ENCODE measurements around the gene R3HDM2. TPM values are rescaled to one million over a fixed set of nuclear protein-coding genes. Genes with fewer than 3 reads are reported as not detected.

R3HDM2 gene
- total RNA-seq, 1 donor from 2014 or later: 48.9 TPM

DNA sequence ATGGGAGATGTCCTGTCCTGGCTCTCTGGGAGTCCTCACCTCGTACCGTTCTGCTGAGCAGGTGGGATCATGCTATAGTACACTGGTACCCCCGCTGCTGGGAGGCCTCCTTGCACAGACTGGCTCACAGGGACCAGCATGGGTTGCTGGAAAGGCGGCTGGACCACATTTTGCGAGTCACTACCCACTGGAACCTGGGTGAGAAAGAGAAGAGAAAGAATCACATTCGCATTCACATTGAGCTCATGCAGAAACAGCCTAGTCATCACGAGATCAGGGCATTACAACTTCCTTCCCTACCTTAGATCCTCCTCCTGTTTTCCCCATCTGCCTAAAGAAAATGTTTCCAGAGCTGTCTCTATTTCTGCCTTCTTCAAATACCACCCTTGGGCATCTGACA is 162.6 kb downstream of the R3HDM2 start:
- intact Hi-C loops (cut with DNase I): no loop called here
- DNase-seq (no peak), ATAC-seq (ENCODE audit: poor library complexity) (no peak)

DNA sequence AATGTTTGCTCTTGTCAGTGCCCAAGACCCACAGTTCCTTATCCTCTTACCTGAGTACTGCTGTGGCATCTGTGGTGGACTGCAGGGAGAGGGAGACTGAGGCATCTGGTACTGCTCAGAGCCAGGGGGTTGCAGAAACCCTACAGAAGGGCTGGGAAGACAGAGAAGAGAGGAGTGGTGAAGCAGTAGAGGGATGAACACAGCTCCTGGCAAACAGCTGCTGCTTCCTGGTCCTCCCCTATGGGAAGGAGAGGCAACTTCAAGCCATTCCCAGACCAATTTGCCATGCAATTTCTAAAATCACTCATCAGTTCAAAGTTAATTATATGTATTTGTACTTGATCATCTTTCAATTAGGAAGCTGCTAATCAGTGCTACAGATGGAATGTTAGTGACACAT is 164.2 kb downstream of the R3HDM2 start:
- intact Hi-C loops (cut with DNase I): no loop called here
- no peak for ATAC-seq (ENCODE audit: poor library complexity)
- no peak for DNase-seq

GRCh38 chr12:57263096-57263495 is 167.7 kb downstream of the R3HDM2 start:
- intact Hi-C loops (cut with DNase I): no loop called here
- ATAC-seq (ENCODE audit: poor library complexity) (no peak), DNase-seq (no peak)

- DNase-seq (no peak), ATAC-seq (ENCODE audit: poor library complexity) (peak; percentile 18)
- intact Hi-C loops (cut with DNase I): no loop called here
These were observed 168.6 kb downstream of the R3HDM2 start for GRCh38 chr12:57262126-57262822.

GRCh38 chr12:57261428-57261865 is 169.4 kb downstream of the R3HDM2 start:
- intact Hi-C loops (cut with DNase I): no loop called here
- DNase-seq: no peak
- peak; percentile 46 for ATAC-seq (ENCODE audit: poor library complexity)

DNA sequence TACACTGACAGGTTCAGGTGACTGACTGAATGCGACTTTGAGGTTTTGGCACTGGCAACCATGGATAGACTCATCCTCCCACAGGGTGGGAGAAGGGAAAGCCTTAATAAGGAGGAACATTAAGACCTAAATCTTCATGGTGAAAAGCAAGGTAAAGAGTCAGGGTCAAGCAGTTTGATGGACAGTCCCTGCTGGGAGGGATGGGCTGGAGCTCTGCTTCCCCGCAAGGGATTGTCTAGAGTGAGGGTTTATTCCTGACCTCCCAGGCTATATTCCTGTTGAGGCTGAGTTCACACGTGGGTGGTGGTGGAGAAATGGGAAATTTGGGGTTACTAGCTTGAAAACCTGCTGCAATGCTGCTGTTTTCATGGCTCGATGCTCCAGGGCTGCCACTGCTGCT is 170.5 kb downstream of the R3HDM2 start:
- DNase-seq (no peak), ATAC-seq (ENCODE audit: poor library complexity) (no peak)
- intact Hi-C loops (cut with DNase I): no loop called here

DNA sequence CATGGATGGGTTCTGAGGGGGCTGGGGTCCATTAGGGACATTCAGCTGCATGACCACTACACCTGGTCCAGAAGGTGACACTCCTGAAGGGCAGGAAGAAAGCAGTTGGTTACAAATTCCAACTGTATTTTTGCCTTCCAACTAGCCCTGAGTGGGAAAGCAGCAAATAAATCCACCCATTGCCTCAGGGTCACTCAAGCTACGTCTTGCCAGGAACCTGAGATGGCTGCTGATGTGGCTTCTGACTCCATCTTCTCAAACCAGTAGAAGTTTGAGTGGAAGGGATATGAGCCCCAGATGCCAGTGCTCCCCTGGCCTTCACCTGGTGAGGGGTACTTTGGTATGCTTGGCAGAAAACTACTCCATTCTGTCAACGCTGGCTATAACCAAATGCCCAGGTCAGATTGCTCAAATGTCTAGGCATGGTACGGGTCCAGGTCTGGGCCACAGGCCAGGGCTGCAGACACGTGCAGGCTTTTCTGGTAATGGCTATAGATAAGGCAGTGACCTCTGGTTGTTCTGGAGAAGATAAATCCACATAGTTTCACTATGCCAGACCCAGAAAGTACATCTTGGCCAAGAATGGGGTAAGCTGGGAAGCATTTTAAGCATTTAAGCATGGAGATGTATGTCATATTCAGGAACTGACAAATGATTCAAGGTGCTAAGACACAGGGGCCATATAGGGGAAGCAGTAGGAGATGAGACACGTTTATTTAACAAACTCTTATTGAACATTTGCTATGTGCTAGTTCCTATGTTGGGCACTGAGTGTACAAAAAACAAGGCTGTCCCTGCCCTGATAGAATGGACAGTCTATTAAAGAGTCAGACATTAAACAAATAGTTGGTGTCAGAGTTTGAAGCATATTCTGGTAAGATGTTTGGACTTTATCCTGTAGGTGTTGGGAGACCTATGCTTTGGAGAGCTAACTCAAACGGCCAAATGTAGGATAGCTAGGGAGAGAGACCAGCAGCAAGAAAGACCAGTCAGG is 171.6 kb downstream of the R3HDM2 start:
- DNase-seq: peak; percentile 81
- ATAC-seq (ENCODE audit: poor library complexity): peak; percentile 84
- intact Hi-C loops (cut with DNase I): no loop called here

DNA sequence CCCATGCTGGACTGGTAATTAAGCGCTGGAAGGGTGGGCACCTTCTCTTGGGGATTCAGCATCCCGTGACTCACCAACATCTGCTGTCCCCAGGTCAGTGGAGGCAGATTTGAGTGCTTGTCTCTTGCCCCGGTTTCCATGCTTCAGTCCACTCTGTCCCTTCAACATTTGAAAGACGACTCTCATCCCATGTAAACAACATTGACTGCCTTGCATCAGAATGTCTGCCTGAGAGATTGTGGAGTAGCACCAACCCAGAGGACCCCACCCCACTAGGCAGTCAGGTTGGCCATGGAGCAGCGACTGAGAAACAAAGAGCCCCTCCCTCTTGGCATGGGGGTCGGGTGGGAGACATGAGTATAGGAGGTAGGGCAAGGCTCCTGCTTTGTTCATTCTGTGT is 174.9 kb downstream of the R3HDM2 start:
- intact Hi-C loops (cut with DNase I): no loop called here
- DNase-seq: no peak
- no peak for ATAC-seq (ENCODE audit: poor library complexity)

- intact Hi-C loops (cut with DNase I): no loop called here
- no peak for DNase-seq
- ATAC-seq (ENCODE audit: poor library complexity): no peak
These were observed 176.2 kb downstream of the R3HDM2 start for GRCh38 chr12:57254506-57255280.

DNA sequence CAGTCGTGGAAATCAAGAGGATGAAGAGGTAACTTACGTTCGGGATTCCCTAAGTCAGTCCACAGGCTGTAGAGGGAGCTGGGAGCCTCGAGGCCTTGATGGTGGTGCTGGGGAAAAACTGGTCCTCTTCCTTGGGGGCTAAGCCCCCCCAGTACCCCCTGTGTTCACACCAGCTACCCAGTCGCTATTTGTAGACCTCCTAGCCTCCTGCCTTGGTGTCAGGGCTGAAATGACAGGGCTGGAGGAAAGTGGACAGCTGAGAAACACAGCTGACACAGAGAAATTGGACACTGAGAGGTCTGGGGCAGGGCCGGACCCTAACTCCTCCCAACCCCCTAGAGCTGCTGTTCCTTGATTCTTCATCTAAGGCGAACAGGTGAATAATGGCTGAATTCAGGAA is 179.9 kb downstream of the R3HDM2 start, which contains the start of gene STAC3:
STAC3 (minus strand) TSS at position 232 of the 400 bp plus-strand sequence. CDS start 1,551 bp downstream, outside the sequence.
- no peak for ATAC-seq (ENCODE audit: poor library complexity)
- intact Hi-C loops (cut with DNase I): no loop called here

DNA sequence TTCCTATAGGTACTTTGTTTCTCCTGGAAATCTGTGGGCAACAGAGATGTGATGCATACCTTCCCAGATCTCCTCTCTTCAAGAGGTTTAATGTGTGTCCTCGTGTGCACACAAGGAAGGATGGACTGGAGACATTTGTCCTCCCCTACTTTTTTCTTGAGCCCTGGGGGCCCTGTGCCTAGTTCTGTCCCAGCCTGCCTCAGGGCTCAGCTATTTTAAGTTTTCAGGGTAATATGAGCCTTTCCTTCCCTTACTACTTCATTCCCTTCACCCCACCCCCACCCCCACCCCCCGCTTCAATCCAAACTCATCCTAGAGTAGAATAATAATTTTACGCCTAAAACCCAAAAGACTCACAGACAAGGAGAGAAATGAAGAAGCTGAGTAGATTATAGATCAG is 180.3 kb downstream of the R3HDM2 start:
- DNase-seq (no peak), ATAC-seq (ENCODE audit: poor library complexity) (no peak)
- intact Hi-C loops (cut with DNase I): no loop called here

More for the DNA sequence above, 179.9 kb downstream of the R3HDM2 start, which contains the start of gene STAC3:
- DNase-seq: no peak

GRCh38 chr12:57248934-57249742 is 181.7 kb downstream of the R3HDM2 start:
- ATAC-seq (ENCODE audit: poor library complexity) (peak; percentile 24), DNase-seq (peak; percentile 58)
- intact Hi-C loops (cut with DNase I): no loop called here

DNA sequence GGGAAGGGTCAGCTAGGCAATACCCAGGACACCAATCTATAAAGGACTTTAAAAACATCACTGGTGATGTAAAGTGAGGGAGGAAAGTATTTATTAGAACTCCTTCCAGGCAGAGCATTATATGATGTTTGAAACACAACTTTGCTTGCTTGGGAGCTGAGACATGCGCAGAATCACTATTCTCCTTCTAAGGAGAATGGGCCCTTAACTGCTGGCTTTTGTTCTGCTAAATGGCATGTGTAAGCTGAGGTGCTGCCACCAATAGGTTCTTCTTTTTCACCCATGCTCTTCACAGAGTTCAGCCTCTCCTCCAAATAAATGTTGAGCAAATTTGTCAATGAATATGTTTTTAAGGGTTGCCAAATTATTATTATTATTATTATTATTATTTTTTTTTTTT is 183.8 kb downstream of the R3HDM2 start:
- no peak for ATAC-seq (ENCODE audit: poor library complexity)
- no peak for DNase-seq
- intact Hi-C loops (cut with DNase I): no loop called here

DNA sequence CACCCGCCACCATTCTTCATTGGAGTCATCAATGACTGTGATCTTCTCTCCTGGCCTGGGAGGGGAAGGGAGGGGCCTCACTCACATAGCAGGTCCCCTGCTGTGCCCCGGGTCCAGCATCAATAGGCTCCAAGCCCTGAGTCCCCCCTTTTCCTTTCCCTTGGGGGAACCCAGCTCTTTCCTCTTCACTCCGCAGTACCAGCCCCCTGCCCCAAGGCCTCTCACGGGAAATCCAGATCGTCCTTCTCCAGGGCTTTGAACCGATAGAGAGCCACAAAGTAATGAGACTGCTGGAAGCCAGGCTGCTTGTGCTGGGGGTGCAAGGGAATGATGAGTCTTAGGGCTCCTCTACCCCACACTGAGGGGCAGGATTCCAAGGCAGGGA is 186.5 kb downstream of the R3HDM2 start:
- intact Hi-C loops (cut with DNase I): no loop called here
- no peak for ATAC-seq (ENCODE audit: poor library complexity)

GRCh38 chr12:57243521-57244311 is 187.1 kb downstream of the R3HDM2 start:
- intact Hi-C loops (cut with DNase I): loop anchor here (2.0 kb wide), 1 partner anchor 31 kb away; no protein-coding TSS in a partner anchor
- peak; percentile 86 for DNase-seq
- peak; percentile 61 for ATAC-seq (ENCODE audit: poor library complexity)

More for the DNA sequence above, 186.5 kb downstream of the R3HDM2 start:
- DNase-seq: no peak

- ATAC-seq (ENCODE audit: poor library complexity) (peak; percentile 8), DNase-seq (peak; percentile 73)
These were observed 188.0 kb downstream of the R3HDM2 start for GRCh38 chr12:57242691-57243454.

More at GRCh38 chr12:57242691-57243454, 188.0 kb downstream of the R3HDM2 start:
- intact Hi-C loops (cut with DNase I): loop anchor here (2.0 kb wide), 1 partner anchor 30 kb away; no protein-coding TSS in a partner anchor
